DMS153 treated with DMSO at 0.1 percent for 48 hours (cell line): ENCODE data around the gene SH3RF1.
"Not testable (repeated sequence)": the region's sequence is repeated elsewhere in the genome, so short reads cannot be mapped to it uniquely, and the experiment has no call there.

Experiments used
- DNase-seq: peaks from one replicate; lab custom pipeline; 2025; ENCODE audit not compliant: unreplicated experiment; lab: John Stamatoyannopoulos, UW

Gene SH3RF1

GRCh38 chr4:169202878-169203277 lies 67.9 kb downstream of the SH3RF1 start:
- no peak for DNase-seq

DNA sequence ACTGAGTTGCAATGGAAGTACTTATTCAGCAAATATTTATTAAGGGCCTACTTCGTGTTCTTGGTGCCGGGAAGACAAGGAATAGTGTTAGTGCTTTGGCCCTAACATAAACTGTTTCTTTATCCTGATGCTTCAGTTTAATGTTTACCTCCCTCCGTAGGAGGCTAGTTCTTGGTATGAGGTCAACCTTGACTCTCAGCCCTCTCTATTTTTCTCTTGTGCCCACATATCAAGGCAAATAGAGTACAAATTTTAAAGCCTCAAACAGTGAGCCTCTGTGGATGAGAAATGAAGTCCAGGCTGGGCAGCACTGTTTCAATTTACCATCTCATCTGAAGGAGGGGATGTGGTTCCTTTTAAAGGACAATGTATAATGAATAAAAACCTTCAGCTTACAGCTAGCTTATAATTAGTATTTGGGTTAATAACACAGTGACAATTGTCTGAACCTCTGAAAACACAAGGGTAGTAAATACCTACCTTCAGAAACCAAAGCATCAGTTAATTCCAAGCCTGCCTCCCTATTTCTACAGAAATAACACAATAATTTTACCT lies 68.5 kb downstream of the SH3RF1 start:
- DNase-seq: no peak

DNA sequence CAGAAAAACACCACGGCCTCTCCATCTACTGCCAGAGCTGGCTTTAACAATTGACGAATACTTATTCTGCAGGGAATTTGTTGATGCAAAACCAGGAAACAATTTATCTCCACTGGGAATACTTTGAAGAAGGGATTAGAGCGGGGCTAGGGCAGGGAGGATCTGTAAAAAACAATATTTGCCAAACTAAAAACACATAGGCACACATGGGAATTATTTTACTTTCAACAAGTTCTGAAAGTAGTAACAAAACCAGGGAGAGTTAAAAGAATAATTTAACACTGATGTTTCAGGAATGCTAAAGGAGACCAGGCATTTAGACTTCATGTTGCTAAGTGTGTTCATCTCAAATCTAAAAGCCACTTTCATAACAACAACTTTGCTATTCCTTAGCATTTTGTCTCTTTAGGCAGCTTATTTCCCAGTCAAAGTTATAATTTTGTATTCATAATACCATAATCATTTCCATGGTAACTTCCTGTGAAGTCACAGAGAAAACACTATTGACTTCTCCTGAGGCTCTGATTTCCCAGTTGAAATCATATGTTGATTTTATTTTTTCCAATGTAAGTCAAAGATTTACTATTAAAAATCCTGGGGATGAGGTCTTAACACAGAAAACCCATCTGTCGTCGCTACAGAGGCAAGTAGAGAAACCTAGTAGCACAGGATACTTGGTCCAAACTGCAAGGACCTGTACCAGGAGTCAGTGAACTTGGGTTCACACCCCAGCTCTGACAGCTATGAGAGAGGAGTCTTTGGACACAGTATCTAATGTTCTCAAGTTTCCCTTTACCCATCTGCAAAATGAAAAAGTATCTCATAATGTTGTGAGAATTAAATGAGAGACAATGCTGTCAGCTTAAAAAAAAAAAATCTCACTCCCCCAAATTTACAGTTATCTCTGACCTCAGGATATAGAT lies 69.3 kb downstream of the SH3RF1 start:
- DNase-seq: no peak

GRCh38 chr4:169200361-169201030 lies 70.3 kb downstream of the SH3RF1 start:
- DNase-seq: no peak

DNA sequence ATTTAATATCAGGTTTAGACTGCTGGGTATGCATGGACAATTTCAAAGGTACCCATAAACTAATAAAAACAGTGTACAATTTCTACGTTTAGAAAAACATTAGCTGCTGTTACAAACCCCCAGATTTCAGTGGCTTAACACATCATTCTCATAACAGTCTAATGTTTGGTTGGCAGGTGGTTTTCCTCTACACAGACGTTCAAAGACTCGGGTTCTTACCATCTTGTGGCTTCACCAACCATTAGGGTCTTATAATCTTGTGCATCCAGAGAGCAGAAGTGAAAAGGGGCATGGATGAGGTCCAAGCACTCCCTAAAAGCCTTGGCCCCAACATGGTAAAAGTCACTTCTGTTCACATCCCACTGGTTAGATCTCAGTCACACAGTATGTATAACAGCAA lies 71.6 kb downstream of the SH3RF1 start:
- DNase-seq: no peak

GRCh38 chr4:169198167-169198566 lies 72.6 kb downstream of the SH3RF1 start:
- no peak for DNase-seq

- not testable (repeated sequence) for DNase-seq
These were observed 73.5 kb downstream of the SH3RF1 start for GRCh38 chr4:169197206-169197605.

- no peak for DNase-seq
These were observed 75.7 kb downstream of the SH3RF1 start for GRCh38 chr4:169195032-169195431.

- not testable (repeated sequence) for DNase-seq
These were observed 80.8 kb downstream of the SH3RF1 start for GRCh38 chr4:169189968-169190367.

DNA sequence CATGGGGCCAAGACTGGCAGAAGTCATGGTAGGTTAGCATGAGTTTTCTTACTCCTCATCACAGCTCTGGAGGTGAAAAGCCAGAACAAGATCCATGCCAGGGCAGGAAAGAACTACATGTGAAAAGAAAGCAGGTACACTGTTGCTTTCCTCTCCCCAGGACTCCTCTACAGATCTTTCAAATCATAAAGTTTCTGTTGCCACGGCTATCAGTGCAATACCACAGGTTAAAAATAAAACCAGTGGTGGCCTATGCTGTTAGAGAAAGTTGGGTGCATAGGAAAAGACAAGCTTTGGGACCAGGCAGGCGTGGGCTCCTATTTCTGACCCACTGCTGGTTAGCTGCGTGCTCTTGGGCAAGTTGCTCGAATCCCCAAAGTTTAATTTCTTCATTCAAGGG lies 81.4 kb downstream of the SH3RF1 start:
- DNase-seq: no peak

DNA sequence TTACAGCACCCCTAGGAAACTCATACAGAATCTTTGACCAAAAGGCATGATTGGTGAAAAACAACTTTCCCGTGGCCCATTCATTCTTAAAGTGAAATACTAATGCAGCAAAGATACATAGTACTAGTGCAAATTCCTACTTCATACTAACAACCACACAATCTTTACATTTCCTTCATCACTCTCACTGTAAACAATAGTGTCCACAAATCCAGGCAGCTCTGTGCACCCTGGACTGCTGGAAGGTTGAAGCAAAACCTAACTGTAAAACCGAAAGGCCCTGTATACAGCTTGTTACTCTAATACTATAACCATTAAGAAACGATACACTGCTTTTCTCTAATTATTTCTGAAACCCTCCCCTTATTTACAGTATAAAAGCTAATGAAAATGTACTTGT lies 82.6 kb downstream of the SH3RF1 start:
- DNase-seq: no peak

GRCh38 chr4:169185133-169185956 lies 85.4 kb downstream of the SH3RF1 start:
- DNase-seq: no peak

- DNase-seq: no peak
These were observed 86.1 kb downstream of the SH3RF1 start for GRCh38 chr4:169184686-169185085.

DNA sequence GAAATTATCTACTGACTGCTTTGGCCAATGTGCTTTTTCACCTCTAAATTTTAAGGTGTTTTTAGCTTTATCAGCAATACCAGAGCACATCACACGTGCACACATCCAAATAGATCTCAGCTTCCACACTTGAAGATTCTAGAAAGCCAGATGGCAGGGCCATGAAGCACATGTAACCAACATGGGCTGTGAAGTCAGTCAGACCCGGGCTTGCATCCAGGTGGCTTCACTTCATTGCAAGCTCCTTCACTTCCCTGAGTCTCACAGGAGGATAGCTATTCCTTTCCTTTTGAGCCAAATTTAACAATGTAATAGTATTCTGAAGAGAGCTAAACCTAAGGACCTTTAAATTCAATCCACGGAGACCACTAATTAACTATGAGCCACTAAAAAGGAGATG lies 86.5 kb downstream of the SH3RF1 start:
- DNase-seq: no peak

DNA sequence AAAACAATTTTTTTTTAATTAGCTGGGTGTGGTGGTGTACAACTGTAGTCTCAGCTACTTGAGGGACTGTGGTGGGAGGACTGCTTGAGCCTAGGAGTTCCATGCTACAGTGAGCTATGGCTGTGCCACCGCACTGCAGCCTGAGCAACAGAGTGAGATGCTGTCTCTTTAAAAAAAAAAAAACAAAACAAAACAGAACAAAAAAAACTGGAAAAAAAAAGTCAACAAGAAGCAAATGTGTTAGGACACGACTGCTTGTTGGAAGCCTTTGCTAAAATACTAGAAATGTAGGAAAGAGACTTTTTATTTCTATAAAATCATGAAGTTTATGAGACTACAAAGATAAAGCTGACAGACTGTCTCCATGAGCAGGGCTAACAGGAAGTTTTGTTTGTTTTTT lies 87.2 kb downstream of the SH3RF1 start:
- DNase-seq: no peak

- no peak for DNase-seq
These were observed 90.9 kb downstream of the SH3RF1 start for GRCh38 chr4:169179609-169180521.

GRCh38 chr4:169178092-169178491 lies 92.7 kb downstream of the SH3RF1 start:
- DNase-seq: not testable (repeated sequence)

DNA sequence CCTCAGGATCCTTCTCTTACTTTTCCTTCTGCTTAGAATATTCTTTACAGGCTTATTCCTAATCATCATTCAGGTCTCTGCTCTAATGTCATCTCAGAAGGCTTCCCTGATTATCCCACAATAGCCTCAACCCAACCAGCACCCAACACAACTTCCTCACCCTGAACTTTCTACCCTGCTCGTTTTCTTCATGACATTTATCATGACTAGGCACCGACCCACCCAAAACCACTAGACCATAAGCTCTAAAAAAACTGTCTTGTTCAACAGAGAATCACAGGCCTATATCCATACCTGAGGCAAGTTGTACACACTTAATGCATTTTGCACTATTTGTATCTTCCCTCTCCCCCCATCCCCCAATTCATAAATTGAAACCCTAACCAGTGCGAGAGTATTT lies 95.3 kb downstream of the SH3RF1 start:
- DNase-seq: no peak

DNA sequence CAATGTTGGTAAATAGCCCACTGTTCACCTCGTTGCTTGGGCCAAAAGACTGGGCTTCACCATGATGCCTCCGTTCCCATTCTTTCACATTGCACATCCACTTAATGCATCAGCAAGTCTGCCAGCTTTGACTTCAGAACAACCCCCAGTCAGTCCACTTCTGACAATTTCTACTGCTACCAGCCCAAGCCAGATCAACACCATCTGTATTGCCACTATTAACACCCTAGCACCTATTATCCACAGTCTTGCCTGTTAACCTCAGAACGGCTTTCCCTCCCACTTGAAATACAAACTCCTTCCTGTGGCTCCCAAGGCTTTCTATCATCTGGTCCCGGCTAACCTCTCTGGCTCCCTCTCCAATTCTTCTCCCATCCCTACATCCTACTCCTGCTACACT lies 95.7 kb downstream of the SH3RF1 start:
- no peak for DNase-seq

GRCh38 chr4:169174247-169174646 lies 96.5 kb downstream of the SH3RF1 start:
- no peak for DNase-seq
